ENCODE measurements around the gene ABTB2. TPM values are rescaled to one million over a fixed set of nuclear protein-coding genes. Genes with fewer than 3 reads are reported as not detected.

Gene ABTB2
- total and polyA plus RNA-seq, 2 of the 8 experiments (the other 6 are each of a cell fraction or from before 2014, with no cell fraction given): 7.7 to 10.2 TPM

- Histone ChIP-seq H4K8ac (ENCODE audit: extremely low read depth, insufficient read depth, low read length) (no peak overlapping the region), H3K4me2 (ENCODE audit: insufficient read depth in 1 of 2, low read depth in 2 of 2, low read length in 2 of 2) (no peak overlapping the region), H2BK15ac (ENCODE audit: low read length) (no peak overlapping the region), H3K79me1 (ENCODE audit: low read depth, low read length) (no peaks in the 10 kb centered on the region; the same call in 1 of the 2 replicates), H3K23ac (ENCODE audit: insufficient read length) (no peak overlapping the region), H2BK20ac (ENCODE audit: low read length) (no peak overlapping the region), H2BK5ac (ENCODE audit: low read depth, low read length) (no peak overlapping the region), H4K5ac (ENCODE audit: insufficient read length, low read depth, low read length) (no peak overlapping the region), H3K23me2 (ENCODE audit: low read depth, low read length) (no peaks in the 10 kb centered on the region), H3K14ac (ENCODE audit: insufficient read length) (no peak overlapping the region), H2BK12ac (ENCODE audit: low read depth, low read length) (no peak overlapping the region), H3K36me3 (ENCODE audit: control insufficient read depth in 2 of 4, insufficient read depth in 4 of 4, low read length in 3 of 4) (no peaks in the 10 kb centered on the region), H4K91ac (replicated peaks; ENCODE audit: insufficient read length, low read length) (no peak overlapping the region), H2AK5ac (ENCODE audit: low read depth, low read length) (no peak overlapping the region), H2AFZ (ENCODE audit: low read length) (no peak overlapping the region), H3K27me3 (replicated peaks in 1 of 4; ENCODE audit: control insufficient read depth in 3 of 4, extremely low read depth in 1 of 4, insufficient read depth in 3 of 4, low read length in 3 of 4) (no peaks in the 10 kb centered on the region), H3K27ac (ENCODE audit: low read depth, low read length) (no peak overlapping the region), H3K56ac (replicated peaks; ENCODE audit: insufficient read length, low read depth, low read length) (no peak overlapping the region), H3K9me3 (ENCODE audit: insufficient read depth in 2 of 2, low read depth in 1 of 2, low read length in 1 of 2) (no peaks in the 10 kb centered on the region), H3K18ac (ENCODE audit: extremely low read depth, low read length) (no peak overlapping the region), H3K4ac (replicated peaks; ENCODE audit: insufficient read length, low read depth, low read length) (no peak overlapping the region), H3K4me1 (replicated peaks in 1 of 4; ENCODE audit: control insufficient read depth in 3 of 4, insufficient read depth in 4 of 4, low read length in 3 of 4) (no peaks in the 10 kb centered on the region; a peak in 1 of 7 replicates), H3K79me2 (ENCODE audit: control insufficient read depth in 1 of 2, insufficient read depth in 2 of 2, low read length in 2 of 2) (peaks cover 0 to 50% of the 10 kb centered on the region in 2 experiments; a peak in 3 of 4 replicates), H3K4me3 (ENCODE audit: extremely low read depth in 1 of 4, insufficient read depth in 2 of 4, low read depth in 3 of 4, low read length in 4 of 4) (no peak overlapping the region), H3K9ac (replicated peaks in 1 of 4; ENCODE audit: extremely low read depth in 1 of 4, low read depth in 3 of 4, low read length in 3 of 4) (no peak overlapping the region), H2BK120ac (replicated peaks; ENCODE audit: low read depth, low read length) (no peak overlapping the region), H4K20me1 (replicated peaks in 1 of 2; ENCODE audit: control insufficient read depth in 1 of 2, insufficient read depth in 2 of 2, low read length in 2 of 2) (peaks cover 2% of the 10 kb centered on the region in 2 experiments)
- DNase-seq (ENCODE audit: low read depth in 1 of 2, low spot score in 2 of 2): no peak
- ChIA-PET CTCF (ENCODE audit: partially characterized antibody) (interaction anchor here (0.6 to 2.6 kb wide), 3 partner anchors 175 to 208 kb away, joined by 3 to 9 read pairs (median 3); no protein-coding TSS in a partner anchor), POLR2A (ENCODE audit: partially characterized antibody) (interaction anchor here (0.6 to 4.2 kb wide), 4 partner anchors 8 to 1054 kb away, joined by 3 to 20 read pairs (median 3); partner anchors contain the start of gene ABTB2)
- no peak for FAIRE-seq
- 94% methylated on average over 2 of the region's 2 CpGs; no CpG with 5 or more reads in 1 of the 2 experiments for WGBS, 2 experiments (ENCODE audit: extremely low coverage in 1 of 2, insufficient coverage in 1 of 2, insufficient read length in 1 of 2, insufficient replicate concordance in 2 of 2, low coverage in 1 of 2, low lambda C conversion rate in 2 of 2, missing lambda C conversion rate in 1 of 2)
- TF ChIP-seq ATF2 (IDR thresholded peaks at IDR 0.05; ENCODE audit: low read length) (no peak), JUND (IDR thresholded peaks at IDR 0.05; ENCODE audit: low read length) (no peak), HDAC6 (IDR thresholded peaks at IDR 0.05; ENCODE audit: low read depth, low read length) (no peak), NANOG (IDR thresholded peaks at IDR 0.05; ENCODE audit: insufficient read depth, low read depth, low read length, poor library complexity, severe bottlenecking) (no peak), SIX5 (IDR thresholded peaks at IDR 0.05; ENCODE audit: low read depth, low read length) (no peak), RNF2 (IDR thresholded peaks at IDR 0.05; ENCODE audit: borderline replicate concordance, low read depth, low read length, missing control alignments, poor library complexity, severe bottlenecking) (no peak)
- TF ChIP-seq, protein P1, sequence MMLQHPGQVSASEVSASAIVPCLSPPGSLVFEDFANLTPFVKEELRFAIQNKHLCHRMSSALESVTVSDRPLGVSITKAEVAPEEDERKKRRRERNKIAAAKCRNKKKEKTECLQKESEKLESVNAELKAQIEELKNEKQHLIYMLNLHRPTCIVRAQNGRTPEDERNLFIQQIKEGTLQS (IDR thresholded peaks at IDR 0.05; ENCODE audit: insufficient read depth, low read depth, low read length): no peak
- TF ChIP-seq, protein P2, sequence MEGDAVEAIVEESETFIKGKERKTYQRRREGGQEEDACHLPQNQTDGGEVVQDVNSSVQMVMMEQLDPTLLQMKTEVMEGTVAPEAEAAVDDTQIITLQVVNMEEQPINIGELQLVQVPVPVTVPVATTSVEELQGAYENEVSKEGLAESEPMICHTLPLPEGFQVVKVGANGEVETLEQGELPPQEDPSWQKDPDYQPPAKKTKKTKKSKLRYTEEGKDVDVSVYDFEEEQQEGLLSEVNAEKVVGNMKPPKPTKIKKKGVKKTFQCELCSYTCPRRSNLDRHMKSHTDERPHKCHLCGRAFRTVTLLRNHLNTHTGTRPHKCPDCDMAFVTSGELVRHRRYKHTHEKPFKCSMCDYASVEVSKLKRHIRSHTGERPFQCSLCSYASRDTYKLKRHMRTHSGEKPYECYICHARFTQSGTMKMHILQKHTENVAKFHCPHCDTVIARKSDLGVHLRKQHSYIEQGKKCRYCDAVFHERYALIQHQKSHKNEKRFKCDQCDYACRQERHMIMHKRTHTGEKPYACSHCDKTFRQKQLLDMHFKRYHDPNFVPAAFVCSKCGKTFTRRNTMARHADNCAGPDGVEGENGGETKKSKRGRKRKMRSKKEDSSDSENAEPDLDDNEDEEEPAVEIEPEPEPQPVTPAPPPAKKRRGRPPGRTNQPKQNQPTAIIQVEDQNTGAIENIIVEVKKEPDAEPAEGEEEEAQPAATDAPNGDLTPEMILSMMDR (IDR thresholded peaks at IDR 0.05; ENCODE audit: control extremely low read depth in 1 of 3, insufficient read depth in 1 of 3, low read depth in 1 of 3, low read length in 3 of 3): no peak
Measured at GRCh38 chr11:34348919-34349318, 8.9 kb downstream of the ABTB2 start.
